ENCODE measurements around the gene IRAK2.

DNA sequence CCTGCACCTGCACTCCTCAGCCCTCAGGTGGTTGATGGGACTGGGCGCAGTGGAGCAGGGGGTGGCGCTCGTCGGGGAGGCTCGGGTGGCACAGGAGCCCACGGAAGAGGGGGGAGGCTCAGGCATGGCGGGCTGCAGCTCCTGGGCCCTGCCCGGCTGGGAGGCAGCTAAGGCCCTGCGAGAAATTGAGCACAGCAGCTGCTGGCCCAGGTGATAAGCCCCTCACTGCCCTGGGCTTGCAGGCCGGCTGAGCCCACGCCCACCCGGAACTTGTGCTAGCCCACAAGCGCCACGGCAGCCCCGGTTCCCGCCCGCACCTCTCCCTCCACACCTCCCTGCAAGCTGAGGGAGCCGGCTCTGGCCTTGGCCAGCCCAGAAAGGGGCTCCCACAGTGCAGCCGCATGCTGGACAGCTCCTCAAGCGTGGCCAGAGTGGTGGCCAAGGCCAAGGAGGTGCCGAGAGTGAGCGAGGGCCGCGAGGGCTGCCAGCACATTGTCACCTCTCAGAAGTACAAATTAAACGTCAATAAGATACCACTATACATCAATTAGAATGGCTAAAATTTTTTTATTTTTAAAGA lies 28.2 kb upstream of the IRAK2 start:
- TF ChIP-seq, protein P1, sequence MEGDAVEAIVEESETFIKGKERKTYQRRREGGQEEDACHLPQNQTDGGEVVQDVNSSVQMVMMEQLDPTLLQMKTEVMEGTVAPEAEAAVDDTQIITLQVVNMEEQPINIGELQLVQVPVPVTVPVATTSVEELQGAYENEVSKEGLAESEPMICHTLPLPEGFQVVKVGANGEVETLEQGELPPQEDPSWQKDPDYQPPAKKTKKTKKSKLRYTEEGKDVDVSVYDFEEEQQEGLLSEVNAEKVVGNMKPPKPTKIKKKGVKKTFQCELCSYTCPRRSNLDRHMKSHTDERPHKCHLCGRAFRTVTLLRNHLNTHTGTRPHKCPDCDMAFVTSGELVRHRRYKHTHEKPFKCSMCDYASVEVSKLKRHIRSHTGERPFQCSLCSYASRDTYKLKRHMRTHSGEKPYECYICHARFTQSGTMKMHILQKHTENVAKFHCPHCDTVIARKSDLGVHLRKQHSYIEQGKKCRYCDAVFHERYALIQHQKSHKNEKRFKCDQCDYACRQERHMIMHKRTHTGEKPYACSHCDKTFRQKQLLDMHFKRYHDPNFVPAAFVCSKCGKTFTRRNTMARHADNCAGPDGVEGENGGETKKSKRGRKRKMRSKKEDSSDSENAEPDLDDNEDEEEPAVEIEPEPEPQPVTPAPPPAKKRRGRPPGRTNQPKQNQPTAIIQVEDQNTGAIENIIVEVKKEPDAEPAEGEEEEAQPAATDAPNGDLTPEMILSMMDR (IDR thresholded peaks at IDR 0.05): no peak
- no peak for TF ChIP-seq POLR2AphosphoS5 (IDR thresholded peaks at IDR 0.05)
- no peak for TF ChIP-seq EP300 (IDR thresholded peaks at IDR 0.05; ENCODE audit: low read depth)
- TF ChIP-seq POLR2A (IDR thresholded peaks at IDR 0.05): no peak
